ENCODE measurements around the gene GAA.

GRCh38 chr17:80068301-80069222 is 32.8 kb upstream of the GAA start:
- no peak for TF ChIP-seq POLR2AphosphoS5 (IDR thresholded peaks at IDR 0.05; ENCODE audit: borderline replicate concordance, low read depth, low read length)
- no peak for TF ChIP-seq EZH2 (IDR thresholded peaks at IDR 0.05)
- no peak for TF ChIP-seq FOXP2 (optimal IDR thresholded peaks at IDR 0.05; ENCODE audit: control extremely low read depth, extremely low read length, insufficient read depth)
